ENCODE data around the gene HOXA6. TPM values are rescaled to one million over a fixed set of nuclear protein-coding genes. Genes with fewer than 3 reads are reported as not detected.
A peak's percentile ranks its signal among the peaks of the same experiment; 100 is the strongest.

The HOXA6 gene
- total RNA-seq, 2 donors from 2014 or later = 10.9 to 29.6 TPM

GRCh38 chr7:27124096-27124901 lies 23.3 kb downstream of the HOXA6 start:
- peak; percentile 37 for DNase-seq
- Histone ChIP-seq H3K27ac (no peak overlapping the region), H3K36me3 (no peaks in the 10 kb centered on the region), H3K9ac (ENCODE audit: low read depth in 2 of 2, low read length in 2 of 2) (peak overlapping the region; percentile 38 to 87), H3K4me1 (peaks cover 10% of the 10 kb centered on the region), H3K9me3 (no peaks in the 10 kb centered on the region), H3K4me3 (no peak overlapping the region), H3K27me3 (no peaks in the 10 kb centered on the region)
- intact Hi-C loops (cut with DNase I) = no loop called here
- TF ChIP-seq CTCF (IDR thresholded peaks at IDR 0.05) = no peak

DNA sequence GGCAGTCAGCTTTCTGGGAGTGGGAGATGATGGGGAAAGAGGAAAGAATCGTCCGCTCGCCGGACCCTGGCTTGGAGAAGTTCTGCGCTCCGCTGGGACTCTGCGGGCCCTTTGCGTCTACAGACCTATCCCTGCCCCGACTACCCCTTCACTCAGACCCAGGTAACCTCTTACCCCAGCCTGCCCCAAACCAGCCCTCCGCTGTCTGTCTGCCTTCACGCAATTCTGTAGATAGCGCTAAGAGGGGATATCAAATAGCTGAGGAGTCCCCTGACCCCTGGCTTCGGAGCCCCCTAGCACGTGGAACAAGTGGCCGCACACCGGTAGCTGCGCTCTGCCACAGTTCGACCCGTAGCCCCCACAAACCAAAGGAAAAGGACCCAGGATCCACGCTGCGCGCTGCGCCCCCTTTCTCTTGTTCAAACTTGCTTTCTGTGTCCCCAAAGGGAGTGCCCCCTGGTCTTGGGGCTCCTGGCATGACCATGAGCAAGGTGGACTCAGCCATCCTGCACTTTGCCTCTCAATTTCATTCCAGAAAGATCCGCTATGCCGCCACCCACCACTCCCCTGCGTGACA lies 24.0 kb downstream of the HOXA6 start:
- Histone ChIP-seq H3K4me1 (peaks cover 14% of the 10 kb centered on the region), H3K27ac (peak overlapping the region; percentile 83), H3K9me3 (no peaks in the 10 kb centered on the region), H3K9ac (ENCODE audit: low read depth in 2 of 2, low read length in 2 of 2) (peak overlapping the region; percentile 61 to 87), H3K36me3 (no peaks in the 10 kb centered on the region), H3K27me3 (no peaks in the 10 kb centered on the region), H3K4me3 (peak overlapping the region; percentile 16)
- no peak for TF ChIP-seq CTCF (IDR thresholded peaks at IDR 0.05)
- DNase-seq = peak; percentile 32
- intact Hi-C loops (cut with DNase I) = no loop called here

DNA sequence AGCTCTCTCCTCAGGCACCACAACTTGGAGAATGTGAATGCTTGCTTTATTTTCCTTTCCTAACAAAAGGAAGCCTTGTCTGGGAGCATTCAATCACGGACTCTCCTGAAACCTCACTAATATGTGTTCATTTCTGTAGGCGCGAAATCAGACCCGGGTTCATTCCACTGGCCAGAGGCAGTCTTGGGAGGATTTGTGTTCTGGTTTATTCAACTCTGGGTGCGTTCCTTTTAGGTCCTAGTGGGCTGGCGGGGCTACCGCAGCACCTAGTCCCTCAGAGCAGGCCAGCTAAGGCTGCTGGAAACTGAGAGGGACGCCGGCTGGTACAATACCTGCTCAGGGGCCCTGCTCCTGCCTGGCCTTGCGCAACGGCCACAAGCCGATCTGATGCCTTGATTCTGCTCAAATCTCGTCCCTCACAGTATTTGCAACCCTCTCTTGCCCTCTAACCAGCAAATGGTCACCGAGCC lies 24.5 kb downstream of the HOXA6 start:
- intact Hi-C loops (cut with DNase I) = no loop called here
- Histone ChIP-seq H3K4me3 (peak overlapping the region; percentile 16), H3K9me3 (no peaks in the 10 kb centered on the region), H3K4me1 (peaks cover 17% of the 10 kb centered on the region), H3K9ac (ENCODE audit: low read depth in 2 of 2, low read length in 2 of 2) (peak overlapping the region; percentile 61 to 87), H3K27ac (peak overlapping the region; percentile 83), H3K36me3 (no peaks in the 10 kb centered on the region), H3K27me3 (no peaks in the 10 kb centered on the region)
- DNase-seq = peak; percentile 29
- TF ChIP-seq CTCF (IDR thresholded peaks at IDR 0.05) = no peak

GRCh38 chr7:27122077-27122910 lies 25.3 kb downstream of the HOXA6 start:
- peak; percentile 91 for DNase-seq
- H3K9me3 ChIP-seq = no peaks in the 10 kb centered on the region
- intact Hi-C loops (cut with DNase I) = no loop called here
- no peaks in the 10 kb centered on the region for H3K27me3 ChIP-seq
- H3K36me3 ChIP-seq = no peaks in the 10 kb centered on the region
- no peak for TF ChIP-seq CTCF (IDR thresholded peaks at IDR 0.05)
- peak overlapping the region; percentile 56 to 87 for H3K9ac ChIP-seq (ENCODE audit: low read depth in 2 of 2, low read length in 2 of 2)
- H3K4me3 ChIP-seq = peak overlapping the region; percentile 16
- H3K27ac ChIP-seq = peak overlapping the region; percentile 83
- peaks cover 17% of the 10 kb centered on the region for H3K4me1 ChIP-seq

- H3K4me1 ChIP-seq = peaks cover 20% of the 10 kb centered on the region
- TF ChIP-seq CTCF (IDR thresholded peaks at IDR 0.05) = no peak
- intact Hi-C loops (cut with DNase I) = no loop called here
- H3K27me3 ChIP-seq = no peaks in the 10 kb centered on the region
- H3K4me3 ChIP-seq = peak overlapping the region; percentile 16
- peak overlapping the region; percentile 51 to 87 for H3K9ac ChIP-seq (ENCODE audit: low read depth in 2 of 2, low read length in 2 of 2)
- H3K36me3 ChIP-seq = no peaks in the 10 kb centered on the region
- peak overlapping the region; percentile 83 for H3K27ac ChIP-seq
- peak; percentile 49 for DNase-seq
- H3K9me3 ChIP-seq = no peaks in the 10 kb centered on the region
These were observed 25.9 kb downstream of the HOXA6 start for GRCh38 chr7:27121684-27122076.

All from colonic mucosa (tissue), 4 donors.